ENCODE data around the gene ASTN2. TPM values are rescaled to one million over a fixed set of nuclear protein-coding genes. Genes with fewer than 3 reads are reported as not detected.

ASTN2 gene
- total and polyA plus RNA-seq, 9 of the 15 experiments (the other 6 are each of a cell fraction or from before 2014, with no cell fraction given) = 0.56 to 3.5 (median 1.9) TPM

DNA sequence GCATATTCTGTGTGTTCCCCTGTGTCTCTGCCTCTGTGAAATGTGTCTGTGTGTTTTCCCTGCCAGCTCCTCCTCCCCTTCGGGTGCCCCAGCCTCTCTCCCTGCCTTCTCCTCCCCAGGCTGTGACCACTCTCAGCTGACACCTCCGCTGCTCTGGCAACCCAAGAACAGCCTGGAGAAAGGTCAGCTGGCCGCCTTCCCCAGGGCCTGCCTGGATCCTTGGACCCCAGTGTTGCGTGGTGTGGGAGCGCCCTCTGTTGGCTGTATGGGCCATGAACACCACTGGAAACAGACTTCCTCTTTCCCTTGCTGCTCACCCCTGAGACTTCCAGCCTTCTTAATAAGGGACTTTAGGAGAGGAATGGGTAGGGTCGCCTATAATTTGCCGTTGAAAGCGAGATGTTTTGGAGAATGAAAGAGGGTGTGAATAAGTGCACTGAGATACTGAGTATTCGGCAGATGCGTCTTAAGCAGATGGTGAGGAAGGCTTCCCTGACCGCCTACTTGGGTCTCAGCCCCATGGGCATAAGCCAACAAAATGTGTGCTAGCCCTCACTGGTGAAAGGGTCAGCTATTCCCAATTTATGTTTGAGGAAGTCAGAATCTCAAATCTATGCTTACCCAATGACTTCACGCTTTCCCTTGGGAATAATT lies 842.6 kb downstream of the ASTN2 start (continued):
- TF ChIP-seq HDAC2 (IDR thresholded peaks at IDR 0.05) (no peak), CC2D1A (IDR thresholded peaks at IDR 0.05) (peak; percentile 84), CBFA2T2 (conservative IDR thresholded peaks at IDR 0.05) (0 out of 2 replicates have a peak, but pooled peaks have one; percentile 17), JUNB (CRISPR knock-in tag; conservative IDR thresholded peaks at IDR 0.05) (no peak), SRSF3 (IDR thresholded peaks at IDR 0.05; ENCODE audit: insufficient read depth, low read length) (no peak)

DNA sequence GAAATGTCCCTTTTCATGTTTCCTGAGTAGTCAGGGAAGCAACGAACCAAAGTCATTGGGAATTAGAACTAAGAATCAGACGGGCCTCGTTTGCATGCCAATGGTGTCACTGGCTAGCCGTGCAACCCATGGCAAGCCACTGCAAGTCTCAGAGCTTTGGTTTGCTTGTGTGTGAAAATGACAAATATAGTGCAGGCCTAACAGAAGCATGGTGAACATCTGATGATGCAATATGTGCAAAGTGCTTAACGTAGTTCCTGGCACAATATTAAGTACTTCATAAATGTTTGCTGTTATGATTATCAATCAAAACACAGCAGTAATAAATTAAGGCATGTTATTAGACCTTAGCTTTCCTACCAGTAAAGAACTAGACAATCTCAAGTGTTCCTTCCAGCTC lies 845.7 kb downstream of the ASTN2 start:
- no peaks in the 10 kb centered on the region; the same call in 1 of the 2 replicates for H4K20me1 ChIP-seq (replicated peaks; ENCODE audit: control insufficient read depth, insufficient read depth, low read length)
- no peaks in the 10 kb centered on the region for H3K27me3 ChIP-seq (ENCODE audit: control insufficient read depth in 2 of 2, insufficient read depth in 2 of 2, low read length in 2 of 2)
- no peaks in the 10 kb centered on the region for H3K79me2 ChIP-seq (ENCODE audit: control insufficient read depth, insufficient read depth, low read length)
- intact Hi-C loops (cut with micrococcal nuclease) = no loop called here
- H3K4me2 ChIP-seq (ENCODE audit: insufficient read depth, low read length) = no peak overlapping the region
- in situ Hi-C loops (cut with MboI) = no loop called here
- no peaks in the 10 kb centered on the region for H3K9me1 ChIP-seq (ENCODE audit: control insufficient read depth, insufficient read depth, low read length)
- ATAC-seq (no peak), FAIRE-seq (no peak), DNase-seq (ENCODE audit: extremely low read depth in 1 of 4, low spot score in 3 of 4) (no peak)
- H3K27ac ChIP-seq (ENCODE audit: extremely low read depth, low read depth, low read length) = no peak overlapping the region
- H2AFZ ChIP-seq (ENCODE audit: low read depth, low read length) = no peak overlapping the region
- H3K9ac ChIP-seq (ENCODE audit: insufficient read depth in 1 of 2, low read depth in 2 of 2, low read length in 2 of 2) = no peak overlapping the region
- no peak overlapping the region for H3K4me3 ChIP-seq
- H3K4me1 ChIP-seq (replicated peaks in 1 of 2; ENCODE audit: control insufficient read depth in 2 of 2, insufficient read depth in 2 of 2, low read length in 2 of 2) = peaks cover 3 to 15% of the 10 kb centered on the region in 2 experiments; a peak in 2 of 5 replicates
- 25% methylated on average over 5 of the region's 5 CpGs for WGBS (ENCODE audit: insufficient coverage, low coverage, missing lambda C conversion rate)
- H3K9me3 ChIP-seq (replicated peaks; ENCODE audit: control insufficient read depth, insufficient read depth, low read depth, low read length) = no peaks in the 10 kb centered on the region; the same call in 1 of the 2 replicates
- no peaks in the 10 kb centered on the region for H3K36me3 ChIP-seq (ENCODE audit: control insufficient read depth, insufficient read depth, low read length)
- ChIA-PET POLR2A (no interaction called here), CTCF (ENCODE audit: low intra/inter-chr PET ratio) (no interaction called here)
- no TSS peak for BruUV-seq (replicated peaks)
- no peak for TF ChIP-seq CTBP1 (IDR thresholded peaks at IDR 0.05; ENCODE audit: borderline replicate concordance)
- no peak for TF ChIP-seq ZNF507 (tag; conservative IDR thresholded peaks at IDR 0.05)
- TF ChIP-seq, protein P1, sequence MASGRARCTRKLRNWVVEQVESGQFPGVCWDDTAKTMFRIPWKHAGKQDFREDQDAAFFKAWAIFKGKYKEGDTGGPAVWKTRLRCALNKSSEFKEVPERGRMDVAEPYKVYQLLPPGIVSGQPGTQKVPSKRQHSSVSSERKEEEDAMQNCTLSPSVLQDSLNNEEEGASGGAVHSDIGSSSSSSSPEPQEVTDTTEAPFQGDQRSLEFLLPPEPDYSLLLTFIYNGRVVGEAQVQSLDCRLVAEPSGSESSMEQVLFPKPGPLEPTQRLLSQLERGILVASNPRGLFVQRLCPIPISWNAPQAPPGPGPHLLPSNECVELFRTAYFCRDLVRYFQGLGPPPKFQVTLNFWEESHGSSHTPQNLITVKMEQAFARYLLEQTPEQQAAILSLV (tag; IDR thresholded peaks at IDR 0.05) = peak; percentile 33; the same call in 1 of the 2 replicates
- TF ChIP-seq, protein P2, sequence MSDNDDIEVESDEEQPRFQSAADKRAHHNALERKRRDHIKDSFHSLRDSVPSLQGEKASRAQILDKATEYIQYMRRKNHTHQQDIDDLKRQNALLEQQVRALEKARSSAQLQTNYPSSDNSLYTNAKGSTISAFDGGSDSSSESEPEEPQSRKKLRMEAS (CRISPR knock-in tag; IDR thresholded peaks at IDR 0.05) = no peak
- TF ChIP-seq, protein P3, sequence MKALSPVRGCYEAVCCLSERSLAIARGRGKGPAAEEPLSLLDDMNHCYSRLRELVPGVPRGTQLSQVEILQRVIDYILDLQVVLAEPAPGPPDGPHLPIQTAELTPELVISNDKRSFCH (CRISPR knock-in tag; IDR thresholded peaks at IDR 0.05) = no peak
- TF ChIP-seq, protein P3 (tag; IDR thresholded peaks at IDR 0.05) = no peak
- TF ChIP-seq, protein P4, sequence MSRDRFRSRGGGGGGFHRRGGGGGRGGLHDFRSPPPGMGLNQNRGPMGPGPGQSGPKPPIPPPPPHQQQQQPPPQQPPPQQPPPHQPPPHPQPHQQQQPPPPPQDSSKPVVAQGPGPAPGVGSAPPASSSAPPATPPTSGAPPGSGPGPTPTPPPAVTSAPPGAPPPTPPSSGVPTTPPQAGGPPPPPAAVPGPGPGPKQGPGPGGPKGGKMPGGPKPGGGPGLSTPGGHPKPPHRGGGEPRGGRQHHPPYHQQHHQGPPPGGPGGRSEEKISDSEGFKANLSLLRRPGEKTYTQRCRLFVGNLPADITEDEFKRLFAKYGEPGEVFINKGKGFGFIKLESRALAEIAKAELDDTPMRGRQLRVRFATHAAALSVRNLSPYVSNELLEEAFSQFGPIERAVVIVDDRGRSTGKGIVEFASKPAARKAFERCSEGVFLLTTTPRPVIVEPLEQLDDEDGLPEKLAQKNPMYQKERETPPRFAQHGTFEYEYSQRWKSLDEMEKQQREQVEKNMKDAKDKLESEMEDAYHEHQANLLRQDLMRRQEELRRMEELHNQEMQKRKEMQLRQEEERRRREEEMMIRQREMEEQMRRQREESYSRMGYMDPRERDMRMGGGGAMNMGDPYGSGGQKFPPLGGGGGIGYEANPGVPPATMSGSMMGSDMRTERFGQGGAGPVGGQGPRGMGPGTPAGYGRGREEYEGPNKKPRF (IDR thresholded peaks at IDR 0.05; ENCODE audit: low read depth, low read length) = no peak
- TF ChIP-seq, protein P5, sequence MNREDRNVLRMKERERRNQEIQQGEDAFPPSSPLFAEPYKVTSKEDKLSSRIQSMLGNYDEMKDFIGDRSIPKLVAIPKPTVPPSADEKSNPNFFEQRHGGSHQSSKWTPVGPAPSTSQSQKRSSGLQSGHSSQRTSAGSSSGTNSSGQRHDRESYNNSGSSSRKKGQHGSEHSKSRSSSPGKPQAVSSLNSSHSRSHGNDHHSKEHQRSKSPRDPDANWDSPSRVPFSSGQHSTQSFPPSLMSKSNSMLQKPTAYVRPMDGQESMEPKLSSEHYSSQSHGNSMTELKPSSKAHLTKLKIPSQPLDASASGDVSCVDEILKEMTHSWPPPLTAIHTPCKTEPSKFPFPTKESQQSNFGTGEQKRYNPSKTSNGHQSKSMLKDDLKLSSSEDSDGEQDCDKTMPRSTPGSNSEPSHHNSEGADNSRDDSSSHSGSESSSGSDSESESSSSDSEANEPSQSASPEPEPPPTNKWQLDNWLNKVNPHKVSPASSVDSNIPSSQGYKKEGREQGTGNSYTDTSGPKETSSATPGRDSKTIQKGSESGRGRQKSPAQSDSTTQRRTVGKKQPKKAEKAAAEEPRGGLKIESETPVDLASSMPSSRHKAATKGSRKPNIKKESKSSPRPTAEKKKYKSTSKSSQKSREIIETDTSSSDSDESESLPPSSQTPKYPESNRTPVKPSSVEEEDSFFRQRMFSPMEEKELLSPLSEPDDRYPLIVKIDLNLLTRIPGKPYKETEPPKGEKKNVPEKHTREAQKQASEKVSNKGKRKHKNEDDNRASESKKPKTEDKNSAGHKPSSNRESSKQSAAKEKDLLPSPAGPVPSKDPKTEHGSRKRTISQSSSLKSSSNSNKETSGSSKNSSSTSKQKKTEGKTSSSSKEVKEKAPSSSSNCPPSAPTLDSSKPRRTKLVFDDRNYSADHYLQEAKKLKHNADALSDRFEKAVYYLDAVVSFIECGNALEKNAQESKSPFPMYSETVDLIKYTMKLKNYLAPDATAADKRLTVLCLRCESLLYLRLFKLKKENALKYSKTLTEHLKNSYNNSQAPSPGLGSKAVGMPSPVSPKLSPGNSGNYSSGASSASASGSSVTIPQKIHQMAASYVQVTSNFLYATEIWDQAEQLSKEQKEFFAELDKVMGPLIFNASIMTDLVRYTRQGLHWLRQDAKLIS (CRISPR knock-in tag; IDR thresholded peaks at IDR 0.05) = no peak

Data from K562 (cell line).